NCI-H1092 (cell line): ENCODE results near the gene S100P.
"Not testable (repeated sequence)": the region's sequence is repeated elsewhere in the genome, so short reads cannot be mapped to it uniquely, and the experiment has no call there.

Experiments used
- DNase-seq: peaks from one replicate; lab custom pipeline; 2025; lab: John Stamatoyannopoulos, UW

S100P gene

GRCh38 chr4:6673191-6673659, 20.5 kb upstream of the S100P start:
- DNase-seq = not testable (repeated sequence)

- DNase-seq = peak; percentile 94
These were observed 19.8 kb upstream of the S100P start for GRCh38 chr4:6673660-6674499.

GRCh38 chr4:6674500-6675149, 19.1 kb upstream of the S100P start:
- DNase-seq = no peak

GRCh38 chr4:6676722-6677558, 16.7 kb upstream of the S100P start:
- no peak for DNase-seq

GRCh38 chr4:6680372-6681034, 13.2 kb upstream of the S100P start:
- DNase-seq = no peak

- DNase-seq = no peak
These were observed 12.5 kb upstream of the S100P start for GRCh38 chr4:6681191-6681590.

GRCh38 chr4:6682862-6683590, 10.7 kb upstream of the S100P start:
- DNase-seq = no peak

GRCh38 chr4:6684656-6685055, 9.0 kb upstream of the S100P start:
- no peak for DNase-seq

GRCh38 chr4:6686104-6686787, 7.4 kb upstream of the S100P start:
- no peak for DNase-seq

- no peak for DNase-seq
These were observed 5.5 kb upstream of the S100P start for GRCh38 chr4:6687947-6688878.

- DNase-seq = no peak
These were observed 4.7 kb upstream of the S100P start for GRCh38 chr4:6688879-6689505.

GRCh38 chr4:6689506-6689960, 4.1 kb upstream of the S100P start:
- DNase-seq = no peak

- DNase-seq = no peak
These were observed 1.3 kb upstream of the S100P start for GRCh38 chr4:6692379-6692778.

- no peak for DNase-seq
These were observed 872 bp upstream of the S100P start for GRCh38 chr4:6692806-6693205.

- no peak for DNase-seq
These were observed 661 bp downstream of the S100P start for GRCh38 chr4:6694177-6694901.

GRCh38 chr4:6695660-6696610, 2.3 kb downstream of the S100P start:
- DNase-seq = no peak

- no peak for DNase-seq
These were observed 2.9 kb downstream of the S100P start for GRCh38 chr4:6696611-6697010.
